Testis (tissue), 2 donors: ENCODE data around the gene OLFML2B.

Experiments
- CTCF ChIP-seq, 3 experiments: fragments of 450-650 bp in 2 of 3; fragments of 200-600 bp in 1 of 3; sonication (generic) in 1 of 3; IDR thresholded peaks; one replicate each; pipeline ENCODE4 v1.5.1; 2016 to 2019; ENCODE audit warnings: antibody characterized with exemption in 3 of 3, mild to moderate bottlenecking in 2 of 3, moderate library complexity in 1 of 3
- POLR2A ChIP-seq: fragments of 450-650 bp; IDR thresholded peaks from one replicate; pipeline ENCODE4 v1.6.1; 2017; ENCODE audit warnings: antibody characterized with exemption, mild to moderate bottlenecking, moderate library complexity

DNA sequence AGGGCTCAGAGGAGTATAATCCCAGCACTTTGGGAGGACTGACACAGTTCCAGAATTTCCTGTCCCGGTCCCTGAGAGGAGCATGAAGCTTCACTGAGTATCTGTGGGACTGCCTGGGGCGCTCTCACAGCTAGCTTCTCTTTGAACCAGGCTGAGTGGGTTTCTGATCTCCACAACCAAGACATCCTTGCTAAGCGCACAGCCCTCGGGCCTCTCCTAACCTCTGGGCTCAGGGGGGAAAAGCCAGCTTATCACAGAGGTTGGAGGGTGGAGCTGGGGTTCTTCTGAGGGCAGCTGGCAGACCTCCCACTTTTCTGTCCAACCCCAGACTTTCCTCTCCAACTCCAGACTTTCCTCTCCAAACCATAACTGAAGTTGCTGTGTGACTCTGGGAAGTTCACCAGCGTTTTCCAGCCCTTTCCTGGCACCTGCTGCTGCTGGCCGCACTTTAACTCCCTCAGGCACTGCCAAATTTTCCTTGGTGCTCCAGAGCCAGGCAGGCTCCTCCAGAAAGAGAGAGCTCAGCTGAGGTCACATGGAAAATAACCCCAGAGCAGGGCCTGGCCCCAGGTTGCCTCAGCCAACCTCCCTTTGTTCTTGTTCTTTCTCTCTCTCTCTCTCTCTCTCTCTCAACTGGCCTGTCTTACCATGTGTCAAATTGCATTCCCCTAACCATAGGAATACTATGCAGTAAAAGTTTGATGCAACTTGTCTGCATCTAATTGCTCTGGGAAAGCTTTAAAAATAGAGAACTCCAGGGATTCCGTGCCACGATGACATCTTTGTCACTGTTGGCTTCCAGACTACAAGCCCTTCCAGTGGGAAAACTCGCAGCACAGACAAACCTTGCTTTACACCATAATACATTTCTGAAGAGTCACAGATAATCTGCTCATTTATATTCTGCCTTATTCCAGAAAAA, 49.5 kb downstream of the OLFML2B start:
- TF ChIP-seq POLR2A (no peak), CTCF (IDR thresholded peaks at IDR 0.05) (no peak)
